Activated naive CD8-positive, alpha-beta T cell (primary cell): Measurements from ENCODE around the gene CFAP45.

Source experiments
- H3K27ac Mint-ChIP-seq: one replicate; pipeline ENCODE4 v1.8.0; 2021; ENCODE audit warnings: mixed read lengths
- H3K27me3 Mint-ChIP-seq: one replicate; pipeline ENCODE4 v1.8.0; 2021; ENCODE audit warnings: mixed read lengths
- H3K36me3 Mint-ChIP-seq: one replicate; pipeline ENCODE4 v1.8.0; 2021; ENCODE audit warnings: mixed read lengths
- H3K4me1 Mint-ChIP-seq: one replicate; pipeline ENCODE4 v1.8.0; 2021; ENCODE audit warnings: low read depth, mixed read lengths
- H3K4me3 Mint-ChIP-seq: one replicate; pipeline ENCODE4 v1.8.0; 2021; ENCODE audit warnings: mild to moderate bottlenecking, mixed read lengths
- H3K9me3 Mint-ChIP-seq: one replicate; pipeline ENCODE4 v1.8.0; 2021; ENCODE audit warnings: low read depth, mixed read lengths

CFAP45 gene

GRCh38 chr1:159940006-159940620, 40.1 kb upstream of the CFAP45 start:
- Mint-ChIP-seq H3K4me3 (no peak overlapping the region), H3K4me1 (peaks cover 8% of the 10 kb centered on the region), H3K27me3 (peaks cover 9% of the 10 kb centered on the region), H3K27ac (no peak overlapping the region), H3K9me3 (no peaks in the 10 kb centered on the region), H3K36me3 (no peaks in the 10 kb centered on the region)

GRCh38 chr1:159939678-159940002, 39.7 kb upstream of the CFAP45 start:
- Mint-ChIP-seq H3K4me3 (no peak overlapping the region), H3K9me3 (no peaks in the 10 kb centered on the region), H3K36me3 (no peaks in the 10 kb centered on the region), H3K27ac (no peak overlapping the region), H3K4me1 (peaks cover 5% of the 10 kb centered on the region), H3K27me3 (peaks cover 8% of the 10 kb centered on the region)

GRCh38 chr1:159938905-159939677, 39.1 kb upstream of the CFAP45 start:
- Mint-ChIP-seq H3K27me3 (peaks cover 8% of the 10 kb centered on the region), H3K27ac (no peak overlapping the region), H3K36me3 (no peaks in the 10 kb centered on the region), H3K4me1 (peaks cover 5% of the 10 kb centered on the region), H3K9me3 (no peaks in the 10 kb centered on the region), H3K4me3 (no peak overlapping the region)

- Mint-ChIP-seq H3K4me1 (peaks cover 5% of the 10 kb centered on the region), H3K27ac (no peak overlapping the region), H3K4me3 (no peak overlapping the region), H3K36me3 (no peaks in the 10 kb centered on the region), H3K27me3 (peaks cover 8% of the 10 kb centered on the region), H3K9me3 (no peaks in the 10 kb centered on the region)
Observed at GRCh38 chr1:159938211-159938852, 38.4 kb upstream of the CFAP45 start.

- H3K4me3 Mint-ChIP-seq = no peak overlapping the region
- H3K27ac Mint-ChIP-seq = no peak overlapping the region
- no peaks in the 10 kb centered on the region for H3K9me3 Mint-ChIP-seq
- no peaks in the 10 kb centered on the region for H3K36me3 Mint-ChIP-seq
- H3K27me3 Mint-ChIP-seq = peaks cover 3% of the 10 kb centered on the region
- H3K4me1 Mint-ChIP-seq = peaks cover 5% of the 10 kb centered on the region
Observed at GRCh38 chr1:159937054-159937750, 37.2 kb upstream of the CFAP45 start.

- H3K36me3 Mint-ChIP-seq = no peaks in the 10 kb centered on the region
- H3K27ac Mint-ChIP-seq = no peak overlapping the region
- no peak overlapping the region for H3K4me3 Mint-ChIP-seq
- H3K27me3 Mint-ChIP-seq = peaks cover 3% of the 10 kb centered on the region
- no peaks in the 10 kb centered on the region for H3K9me3 Mint-ChIP-seq
- H3K4me1 Mint-ChIP-seq = peaks cover 5% of the 10 kb centered on the region
Observed at GRCh38 chr1:159936273-159936904, 36.4 kb upstream of the CFAP45 start.

GRCh38 chr1:159935719-159936272, 35.8 kb upstream of the CFAP45 start:
- no peaks in the 10 kb centered on the region for H3K9me3 Mint-ChIP-seq
- H3K36me3 Mint-ChIP-seq = no peaks in the 10 kb centered on the region
- no peaks in the 10 kb centered on the region for H3K27me3 Mint-ChIP-seq
- H3K4me3 Mint-ChIP-seq = no peak overlapping the region
- H3K27ac Mint-ChIP-seq = no peak overlapping the region
- peaks cover 5% of the 10 kb centered on the region for H3K4me1 Mint-ChIP-seq

- no peaks in the 10 kb centered on the region for H3K36me3 Mint-ChIP-seq
- H3K9me3 Mint-ChIP-seq = no peaks in the 10 kb centered on the region
- H3K27me3 Mint-ChIP-seq = no peaks in the 10 kb centered on the region
- H3K4me3 Mint-ChIP-seq = no peak overlapping the region
- peaks cover 5% of the 10 kb centered on the region for H3K4me1 Mint-ChIP-seq
- no peak overlapping the region for H3K27ac Mint-ChIP-seq
Observed at GRCh38 chr1:159935305-159935704, 35.3 kb upstream of the CFAP45 start.

- Mint-ChIP-seq H3K4me3 (no peak overlapping the region), H3K27ac (no peak overlapping the region), H3K9me3 (no peaks in the 10 kb centered on the region), H3K27me3 (no peaks in the 10 kb centered on the region), H3K36me3 (no peaks in the 10 kb centered on the region), H3K4me1 (peaks cover 5% of the 10 kb centered on the region)
Observed at GRCh38 chr1:159934136-159935039, 34.4 kb upstream of the CFAP45 start.

GRCh38 chr1:159933347-159933746, 33.4 kb upstream of the CFAP45 start:
- Mint-ChIP-seq H3K4me3 (no peak overlapping the region), H3K27me3 (no peaks in the 10 kb centered on the region), H3K36me3 (no peaks in the 10 kb centered on the region), H3K27ac (no peak overlapping the region), H3K4me1 (peaks cover 5% of the 10 kb centered on the region), H3K9me3 (no peaks in the 10 kb centered on the region)

GRCh38 chr1:159932296-159933285, 32.6 kb upstream of the CFAP45 start:
- Mint-ChIP-seq H3K27ac (no peak overlapping the region), H3K4me1 (peaks cover 5% of the 10 kb centered on the region), H3K9me3 (no peaks in the 10 kb centered on the region), H3K27me3 (no peaks in the 10 kb centered on the region), H3K36me3 (no peaks in the 10 kb centered on the region), H3K4me3 (no peak overlapping the region)

GRCh38 chr1:159931795-159932173, 31.8 kb upstream of the CFAP45 start:
- no peaks in the 10 kb centered on the region for H3K27me3 Mint-ChIP-seq

More at GRCh38 chr1:159931795-159932173, 31.8 kb upstream of the CFAP45 start:
- Mint-ChIP-seq H3K9me3 (no peaks in the 10 kb centered on the region), H3K4me3 (no peak overlapping the region), H3K27ac (no peak overlapping the region), H3K4me1 (peaks cover 5% of the 10 kb centered on the region), H3K36me3 (no peaks in the 10 kb centered on the region)
